AG04450 (cell line): ENCODE measurements around the gene CHADL. TPM values are rescaled to one million over a fixed set of nuclear protein-coding genes. Genes with fewer than 3 reads are reported as not detected.

Experiments
- CTCF ChIA-PET: fragments of 300-600, 350-600 bp; formaldehyde crosslinking; extraction: SDS; loops from one replicate; lab custom pipeline; 2022; ENCODE audit warnings: antibody characterized with exemption, inconsistent platforms; lab: Charles Lee
- POLR2A ChIA-PET: fragments of 350-600 bp; formaldehyde crosslinking; extraction: SDS; loops from one replicate; lab custom pipeline; 2021; ENCODE audit warnings: antibody characterized with exemption, inconsistent platforms; lab: Yijun Ruan, JAX
- DNase-seq: peaks from one replicate; pipeline ENCODE4 v3.0.0-alpha.2; 2011; ENCODE audit warnings: low read depth, low spot score
- H3K27ac ChIP-seq: one replicate; pipeline ENCODE4 v1.5.1; 2012; ENCODE audit warnings: low read depth, low read length, control low read depth
- H3K27me3 ChIP-seq: one replicate; pipeline ENCODE4 v1.6.0; 2012; ENCODE audit warnings: low read length; ENCODE audit not compliant: control insufficient read depth, insufficient read depth
- H3K4me3 ChIP-seq: 2 replicates; pipeline ENCODE4 v1.5.1; 2011; ENCODE audit warnings: mild to moderate bottlenecking, low read depth, low read length, control low read depth
- H3K9me3 ChIP-seq: 2 replicates; pipeline ENCODE4 v1.5.1; 2012; ENCODE audit warnings: low read length; ENCODE audit not compliant: control insufficient read depth, insufficient read depth
- polyA plus RNA-seq: library from polyadenylated mRNA; depleted of rRNA; stranded (reverse); fragments of >200 nt; gene quantifications from 2 replicates; pipeline ENCODE4 v1.2.3, GENCODE V29; 2011
- TF ChIP-seq, protein P1 (sequence below): IDR thresholded peaks from 2 replicates; pipeline ENCODE4 v1.5.1; 2011; ENCODE audit warnings: low read depth, low read length, control low read depth, inconsistent platforms

CHADL gene
- polyA plus RNA-seq, 1 experiment = 0.24 TPM

DNA sequence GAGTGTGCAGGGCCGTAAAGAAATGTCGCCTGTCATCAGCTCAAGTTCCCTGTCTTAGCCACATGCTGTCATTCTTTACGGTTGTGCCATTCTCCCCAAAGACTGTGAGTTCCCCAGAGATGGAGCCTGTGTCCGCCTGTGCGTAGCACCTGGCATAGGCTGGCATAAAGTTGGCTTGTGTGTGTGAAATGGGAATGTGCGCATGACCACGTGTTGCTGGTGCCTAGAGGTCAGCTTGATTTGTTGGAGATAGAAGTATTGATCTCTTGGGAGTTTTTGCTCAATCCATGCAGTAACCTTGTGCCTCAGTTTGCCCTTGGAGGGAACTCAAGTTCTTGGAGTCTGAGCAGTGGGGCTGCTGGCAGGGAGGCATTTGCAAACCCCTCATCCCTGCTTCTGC is 9.4 kb downstream of the CHADL start:
- Histone ChIP-seq H3K27ac (no peak overlapping the region), H3K27me3 (no peaks in the 10 kb centered on the region), H3K4me3 (no peak overlapping the region), H3K9me3 (no peaks in the 10 kb centered on the region)
- TF ChIP-seq, protein P1, sequence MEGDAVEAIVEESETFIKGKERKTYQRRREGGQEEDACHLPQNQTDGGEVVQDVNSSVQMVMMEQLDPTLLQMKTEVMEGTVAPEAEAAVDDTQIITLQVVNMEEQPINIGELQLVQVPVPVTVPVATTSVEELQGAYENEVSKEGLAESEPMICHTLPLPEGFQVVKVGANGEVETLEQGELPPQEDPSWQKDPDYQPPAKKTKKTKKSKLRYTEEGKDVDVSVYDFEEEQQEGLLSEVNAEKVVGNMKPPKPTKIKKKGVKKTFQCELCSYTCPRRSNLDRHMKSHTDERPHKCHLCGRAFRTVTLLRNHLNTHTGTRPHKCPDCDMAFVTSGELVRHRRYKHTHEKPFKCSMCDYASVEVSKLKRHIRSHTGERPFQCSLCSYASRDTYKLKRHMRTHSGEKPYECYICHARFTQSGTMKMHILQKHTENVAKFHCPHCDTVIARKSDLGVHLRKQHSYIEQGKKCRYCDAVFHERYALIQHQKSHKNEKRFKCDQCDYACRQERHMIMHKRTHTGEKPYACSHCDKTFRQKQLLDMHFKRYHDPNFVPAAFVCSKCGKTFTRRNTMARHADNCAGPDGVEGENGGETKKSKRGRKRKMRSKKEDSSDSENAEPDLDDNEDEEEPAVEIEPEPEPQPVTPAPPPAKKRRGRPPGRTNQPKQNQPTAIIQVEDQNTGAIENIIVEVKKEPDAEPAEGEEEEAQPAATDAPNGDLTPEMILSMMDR = no peak
- DNase-seq = no peak
- ChIA-PET CTCF (no interaction called here), POLR2A (interaction anchor here (0.6 kb wide), 1 partner anchor 410 kb away, joined by 4 read pairs; no protein-coding TSS in a partner anchor)

DNA sequence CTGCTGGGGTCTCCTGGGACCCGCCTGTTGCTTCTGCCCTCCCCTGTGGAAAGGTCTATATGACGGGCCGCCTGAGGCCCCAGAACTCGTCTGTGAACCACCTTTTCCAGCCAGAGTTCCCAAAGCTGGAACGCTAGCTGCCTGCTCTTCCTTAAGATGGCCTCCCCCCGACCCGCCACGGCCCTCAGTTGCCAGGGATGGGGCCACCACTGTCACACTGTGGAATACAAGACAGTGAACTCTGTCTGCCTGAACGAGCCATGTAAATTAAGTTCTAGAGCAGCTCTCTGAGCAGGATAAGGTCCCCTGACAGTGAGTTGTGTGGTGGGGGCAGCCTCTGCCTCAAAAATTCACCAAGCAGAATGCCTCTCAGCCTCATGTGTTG is 10.3 kb downstream of the CHADL start:
- DNase-seq = no peak
- Histone ChIP-seq H3K27me3 (no peaks in the 10 kb centered on the region), H3K4me3 (no peak overlapping the region), H3K9me3 (no peaks in the 10 kb centered on the region), H3K27ac (no peak overlapping the region)
- TF ChIP-seq, protein P1 = no peak
- ChIA-PET POLR2A (no interaction called here), CTCF (interaction anchor here (1.1 to 1.6 kb wide), 2 partner anchors 287 to 308 kb away, joined by 3 to 4 read pairs; no protein-coding TSS in a partner anchor)

DNA sequence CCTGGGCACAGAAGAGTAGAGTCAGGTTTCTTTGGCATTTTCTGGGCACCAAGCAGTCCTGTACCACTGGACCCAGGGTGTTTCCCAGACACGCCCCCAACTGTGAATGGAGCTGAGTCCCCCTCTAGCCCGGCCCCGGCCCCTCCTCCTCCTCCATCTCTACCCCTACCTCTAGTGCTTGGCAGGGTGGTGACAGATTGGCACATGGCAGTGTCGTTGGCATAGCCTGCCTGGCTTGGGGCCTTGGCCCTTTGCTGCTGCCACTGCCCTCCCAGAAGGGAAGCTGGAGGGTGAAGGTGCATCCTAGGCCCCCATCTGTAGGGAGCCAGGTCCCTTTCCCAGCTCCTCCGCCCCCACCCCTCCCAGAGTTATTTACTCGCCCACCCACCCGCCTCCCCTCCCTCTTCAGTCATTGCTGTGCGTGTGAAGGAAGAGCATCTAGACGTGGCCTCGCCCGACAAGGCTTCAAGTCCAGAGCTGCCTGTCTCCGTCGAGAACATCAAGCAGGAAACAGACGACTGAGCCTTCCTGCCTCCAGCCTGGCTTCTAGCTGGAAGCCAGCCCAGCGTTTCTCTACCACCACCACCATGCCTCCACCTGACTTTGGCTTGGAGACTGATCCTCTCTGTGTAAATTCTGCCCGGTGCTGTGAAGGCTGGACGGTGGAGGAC is 10.9 kb downstream of the CHADL start:
- Histone ChIP-seq H3K9me3 (no peaks in the 10 kb centered on the region), H3K4me3 (no peak overlapping the region), H3K27me3 (no peaks in the 10 kb centered on the region), H3K27ac (no peak overlapping the region)
- no peak for DNase-seq
- ChIA-PET POLR2A (no interaction called here), CTCF (interaction anchor here (0.6 to 1.6 kb wide), 3 partner anchors 103 to 307 kb away, joined by 3 to 5 read pairs (median 4); no protein-coding TSS in a partner anchor)
- TF ChIP-seq, protein P1 = no peak

DNA sequence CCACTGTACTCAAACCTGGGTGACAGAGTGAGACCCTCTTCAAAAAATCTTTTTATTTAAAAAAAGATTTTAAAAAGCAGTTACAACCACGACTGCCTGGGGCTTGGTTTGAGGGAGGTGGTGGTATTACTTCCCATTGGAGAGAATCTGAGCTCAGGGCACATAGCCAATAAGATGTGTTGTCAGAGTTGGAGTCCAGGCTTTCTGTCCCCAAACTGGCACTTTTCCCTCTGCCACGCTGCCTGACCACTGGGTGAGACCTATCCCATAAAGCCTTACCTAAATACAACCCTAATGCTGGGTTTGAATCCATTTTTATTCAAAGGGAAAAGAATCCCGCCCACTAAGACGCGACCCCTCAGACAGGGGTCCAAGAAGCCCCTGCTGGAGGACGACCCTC is 11.5 kb downstream of the CHADL start:
- H3K4me3 ChIP-seq = no peak overlapping the region
- no peaks in the 10 kb centered on the region for H3K27me3 ChIP-seq
- no peak overlapping the region for H3K27ac ChIP-seq
- TF ChIP-seq, protein P1 = no peak
- DNase-seq = no peak
- CTCF ChIA-PET = interaction anchor here (0.6 to 1.6 kb wide), 2 partner anchors 102 to 289 kb away, joined by 3 to 5 read pairs; no protein-coding TSS in a partner anchor
- POLR2A ChIA-PET = no interaction called here
- no peaks in the 10 kb centered on the region for H3K9me3 ChIP-seq
